Activated CD4-positive, alpha-beta T cell treated with anti-CD3 and anti-CD28 coated beads, Interleukin-2, Interleukin-4, amounts not matched to agents 100 ng/mL and 50 ng/mL, durations not matched to agents 16 hours and 8 hours (primary cell): ENCODE results near the gene ANKRD23.
"Not testable (repeated sequence)": the region's sequence is repeated elsewhere in the genome, so short reads cannot be mapped to it uniquely, and the experiment has no call there.

ENCODE experiments used
- DNase-seq: peaks from one replicate; pipeline ENCODE4 v3.0.0-alpha.2; 2020; ENCODE audit warnings: low spot score

The ANKRD23 gene

GRCh38 chr2:96796497-96796896 is 47.3 kb downstream of the ANKRD23 start:
- not testable (repeated sequence) for DNase-seq

- DNase-seq = no peak
Measured at GRCh38 chr2:96795076-96795475, 48.7 kb downstream of the ANKRD23 start.

GRCh38 chr2:96792772-96793749 is 50.8 kb downstream of the ANKRD23 start:
- DNase-seq = no peak

GRCh38 chr2:96789245-96789617 is 54.6 kb downstream of the ANKRD23 start:
- no peak for DNase-seq

GRCh38 chr2:96788442-96789244 is 55.2 kb downstream of the ANKRD23 start:
- no peak for DNase-seq
